Measurements from ENCODE around the gene PDHX.

Gene PDHX

DNA sequence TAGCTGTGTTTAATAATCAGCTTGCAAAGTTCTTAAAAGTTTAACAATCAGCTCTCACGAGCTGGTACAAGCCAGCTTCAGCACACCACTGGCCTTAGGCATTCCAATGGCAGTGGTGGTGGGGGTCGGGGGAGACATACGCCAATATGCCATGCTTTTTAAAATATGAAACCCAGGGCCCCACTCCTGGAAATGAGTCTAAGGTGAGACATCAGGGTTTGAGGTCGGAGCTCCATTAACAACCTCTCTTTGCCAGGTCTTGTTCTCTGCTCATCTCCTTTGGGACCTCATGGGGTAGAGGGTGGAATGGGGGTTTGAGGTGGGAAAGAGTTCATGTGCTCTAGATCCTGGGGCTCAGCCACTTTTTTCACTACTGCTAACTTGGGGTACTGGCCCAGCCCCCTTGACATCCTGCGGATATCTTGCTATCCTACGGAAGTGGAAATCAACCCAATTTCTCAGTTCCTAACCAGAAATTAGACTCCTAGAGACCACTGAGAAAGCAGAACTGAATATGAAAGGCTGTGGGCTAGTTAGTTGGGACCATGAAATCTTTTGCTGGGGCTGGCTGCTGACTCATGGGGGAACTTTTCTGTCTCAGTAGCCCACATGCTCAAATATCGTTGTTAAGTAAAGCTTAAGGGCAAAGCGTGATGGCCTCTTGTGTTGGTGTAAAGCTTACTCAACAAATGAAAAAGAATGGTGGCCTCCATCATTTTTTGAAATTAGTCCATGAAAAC lies 90.1 kb downstream of the PDHX start:
- ATAC-seq (peak; percentile 91), DNase-seq (peak; percentile 53)
- Mint-ChIP-seq H3K27me3 (peaks cover 3% of the 10 kb centered on the region), H3K4me1 (peaks cover 71% of the 10 kb centered on the region), H3K27ac (peak overlapping the region; percentile 65), H3K4me3 (peak overlapping the region; percentile 9), H3K9me3 (no peaks in the 10 kb centered on the region), H3K36me3 (ENCODE audit: low read depth) (no peaks in the 10 kb centered on the region)

DNA sequence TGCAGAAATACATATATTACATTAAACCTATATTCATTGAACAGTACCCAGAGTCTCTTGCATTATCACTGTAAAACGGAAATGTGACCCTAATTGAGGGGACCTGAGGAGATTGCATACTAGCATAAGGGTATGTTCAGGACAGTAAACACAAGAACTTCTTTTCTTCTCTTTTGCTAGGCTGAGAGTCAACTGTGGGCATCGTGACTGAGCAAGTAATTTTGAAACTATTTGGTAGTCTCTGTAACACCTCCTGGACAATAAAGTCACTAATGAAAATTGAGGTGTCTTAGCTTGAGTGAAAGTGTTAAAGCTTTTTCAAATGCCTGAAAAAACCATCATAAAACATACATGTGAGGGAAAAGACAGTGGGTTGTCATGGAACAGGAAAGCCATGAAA lies 90.9 kb downstream of the PDHX start:
- no peaks in the 10 kb centered on the region for H3K9me3 Mint-ChIP-seq
- H3K4me1 Mint-ChIP-seq = peaks cover 78% of the 10 kb centered on the region
- H3K36me3 Mint-ChIP-seq (ENCODE audit: low read depth) = no peaks in the 10 kb centered on the region
- no peak for DNase-seq
- peaks cover 3% of the 10 kb centered on the region for H3K27me3 Mint-ChIP-seq
- ATAC-seq = no peak
- peak overlapping the region; percentile 72 for H3K27ac Mint-ChIP-seq
- H3K4me3 Mint-ChIP-seq = no peak overlapping the region

DNA sequence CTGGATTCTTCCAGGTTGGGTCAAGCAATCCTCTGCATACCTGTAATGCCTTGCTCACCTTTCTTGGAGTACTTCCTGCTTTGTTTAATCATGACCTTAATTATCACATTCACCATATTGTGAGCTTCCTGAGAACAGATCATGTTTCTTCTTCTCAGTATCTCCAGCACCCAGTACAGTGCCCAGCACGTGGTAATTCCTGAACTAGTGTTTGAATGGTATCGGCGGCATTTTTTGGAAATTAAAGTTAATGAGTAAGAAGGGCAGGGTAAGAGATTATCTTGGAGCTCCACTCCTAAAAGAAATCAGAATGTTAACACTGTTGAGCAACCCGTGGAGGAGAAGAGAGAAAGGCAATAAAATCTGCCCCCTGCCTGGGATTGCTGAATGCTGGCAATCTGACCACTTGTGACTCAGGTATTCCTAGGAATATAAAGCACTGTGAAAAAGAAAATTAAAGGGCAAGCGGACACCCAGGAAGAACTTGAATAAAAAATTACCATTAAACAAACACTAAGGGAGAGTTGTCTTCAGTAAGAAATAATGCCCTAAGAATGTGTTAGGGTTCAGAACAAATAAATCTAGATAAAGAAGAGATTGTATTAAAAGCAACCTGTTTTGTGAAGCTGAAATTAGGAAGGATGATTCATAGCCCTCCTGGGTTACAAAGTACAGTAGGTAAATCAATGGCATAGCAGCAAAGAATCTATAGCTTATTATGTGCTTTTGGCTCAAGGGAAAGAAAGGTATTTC lies 92.9 kb downstream of the PDHX start:
- no peak overlapping the region for H3K4me3 Mint-ChIP-seq
- no peak overlapping the region for H3K27ac Mint-ChIP-seq
- H3K4me1 Mint-ChIP-seq = peaks cover 82% of the 10 kb centered on the region
- no peak for DNase-seq
- H3K9me3 Mint-ChIP-seq = no peaks in the 10 kb centered on the region
- H3K36me3 Mint-ChIP-seq (ENCODE audit: low read depth) = no peaks in the 10 kb centered on the region
- H3K27me3 Mint-ChIP-seq = peaks cover 3% of the 10 kb centered on the region
- ATAC-seq = no peak

DNA sequence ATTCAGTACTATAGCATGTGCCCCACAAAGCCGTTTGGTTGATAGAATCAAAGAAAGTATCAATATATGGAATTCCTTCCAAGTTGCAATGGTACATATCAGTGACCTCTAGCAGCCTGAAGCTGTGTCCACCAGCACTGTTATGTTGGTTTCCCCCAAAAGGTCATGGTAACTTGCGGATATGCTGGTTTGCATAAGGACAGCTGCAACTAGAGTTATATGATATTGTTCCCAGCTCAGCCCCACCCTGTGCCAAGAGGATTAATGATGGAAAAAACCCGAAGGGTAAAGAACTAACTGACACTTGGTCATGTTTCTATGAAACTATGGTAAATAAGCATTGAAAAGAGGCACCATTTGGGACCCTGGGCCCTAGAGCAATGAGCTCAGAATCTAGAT lies 93.5 kb downstream of the PDHX start:
- Mint-ChIP-seq H3K9me3 (no peaks in the 10 kb centered on the region), H3K27me3 (peaks cover under 1% of the 10 kb centered on the region), H3K4me1 (peaks cover 80% of the 10 kb centered on the region), H3K36me3 (ENCODE audit: low read depth) (no peaks in the 10 kb centered on the region), H3K4me3 (no peak overlapping the region), H3K27ac (no peak overlapping the region)
- no peak for ATAC-seq
- DNase-seq = no peak

DNA sequence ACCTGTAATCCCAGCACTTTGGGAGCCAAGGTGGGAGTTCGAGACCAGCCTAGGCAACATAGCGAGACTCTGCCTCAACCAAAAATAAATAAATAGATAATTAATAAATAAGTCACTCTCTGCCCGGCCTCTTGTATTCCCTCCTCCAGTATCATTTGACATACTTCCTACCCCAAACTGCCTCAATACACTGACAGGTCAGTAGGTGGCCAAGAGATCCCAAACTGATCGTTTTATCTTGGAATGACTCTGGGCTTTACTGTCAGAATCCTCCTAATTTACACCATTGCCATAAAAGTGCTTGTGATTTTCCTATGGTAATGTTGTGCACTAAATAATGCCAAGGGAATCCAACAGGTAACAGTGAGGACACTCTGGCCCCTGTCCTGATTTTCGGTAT lies 94.2 kb downstream of the PDHX start:
- Mint-ChIP-seq H3K4me1 (peaks cover 82% of the 10 kb centered on the region), H3K27me3 (no peaks in the 10 kb centered on the region), H3K36me3 (ENCODE audit: low read depth) (no peaks in the 10 kb centered on the region), H3K27ac (no peak overlapping the region), H3K9me3 (no peaks in the 10 kb centered on the region), H3K4me3 (no peak overlapping the region)
- DNase-seq = no peak
- no peak for ATAC-seq

DNA sequence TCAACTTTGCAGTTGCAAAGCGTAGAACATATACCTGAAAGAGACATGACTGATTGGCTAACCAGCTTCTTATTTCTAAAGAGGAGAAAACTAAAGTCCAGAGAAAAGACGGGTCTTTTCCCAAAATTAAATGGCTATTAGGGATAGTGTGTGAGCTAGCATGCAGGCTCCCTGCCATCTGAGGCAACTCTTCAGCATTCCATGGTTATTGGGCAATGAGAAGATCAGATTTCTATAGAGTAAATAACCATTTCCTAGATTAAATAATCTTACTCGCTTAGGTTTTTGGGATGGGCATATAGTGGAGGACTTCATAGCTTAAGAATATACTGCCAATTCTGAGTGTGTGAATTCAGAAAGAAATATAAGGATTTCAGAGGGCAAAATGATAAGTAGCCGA lies 95.0 kb downstream of the PDHX start:
- Mint-ChIP-seq H3K27me3 (no peaks in the 10 kb centered on the region), H3K36me3 (ENCODE audit: low read depth) (no peaks in the 10 kb centered on the region), H3K4me3 (no peak overlapping the region), H3K9me3 (no peaks in the 10 kb centered on the region), H3K27ac (no peak overlapping the region), H3K4me1 (peaks cover 76% of the 10 kb centered on the region)
- DNase-seq = no peak
- ATAC-seq = no peak

DNA sequence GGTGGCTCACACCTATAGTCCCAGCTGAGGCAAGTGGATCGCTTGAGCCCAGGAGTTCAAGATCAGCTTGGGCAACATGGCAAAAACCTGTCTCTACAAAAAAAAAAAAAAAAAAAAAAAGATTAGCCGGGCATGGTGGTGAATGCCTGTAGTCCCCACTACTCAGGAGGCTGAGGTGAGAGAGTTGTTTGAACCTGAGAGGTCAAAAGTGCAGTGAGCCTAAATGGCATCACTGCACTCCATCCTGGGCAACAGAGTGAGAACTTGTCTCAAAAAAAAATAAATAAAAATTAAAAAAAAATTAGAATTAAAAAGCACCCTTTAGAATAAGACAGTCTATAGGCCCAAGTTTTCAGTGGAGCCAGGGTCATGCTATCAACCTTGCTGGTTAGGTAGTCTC lies 95.5 kb downstream of the PDHX start:
- Mint-ChIP-seq H3K4me3 (no peak overlapping the region), H3K4me1 (peaks cover 71% of the 10 kb centered on the region), H3K27ac (peak overlapping the region; percentile 79), H3K9me3 (no peaks in the 10 kb centered on the region), H3K36me3 (ENCODE audit: low read depth) (no peaks in the 10 kb centered on the region), H3K27me3 (no peaks in the 10 kb centered on the region)
- ATAC-seq = no peak
- no peak for DNase-seq

DNA sequence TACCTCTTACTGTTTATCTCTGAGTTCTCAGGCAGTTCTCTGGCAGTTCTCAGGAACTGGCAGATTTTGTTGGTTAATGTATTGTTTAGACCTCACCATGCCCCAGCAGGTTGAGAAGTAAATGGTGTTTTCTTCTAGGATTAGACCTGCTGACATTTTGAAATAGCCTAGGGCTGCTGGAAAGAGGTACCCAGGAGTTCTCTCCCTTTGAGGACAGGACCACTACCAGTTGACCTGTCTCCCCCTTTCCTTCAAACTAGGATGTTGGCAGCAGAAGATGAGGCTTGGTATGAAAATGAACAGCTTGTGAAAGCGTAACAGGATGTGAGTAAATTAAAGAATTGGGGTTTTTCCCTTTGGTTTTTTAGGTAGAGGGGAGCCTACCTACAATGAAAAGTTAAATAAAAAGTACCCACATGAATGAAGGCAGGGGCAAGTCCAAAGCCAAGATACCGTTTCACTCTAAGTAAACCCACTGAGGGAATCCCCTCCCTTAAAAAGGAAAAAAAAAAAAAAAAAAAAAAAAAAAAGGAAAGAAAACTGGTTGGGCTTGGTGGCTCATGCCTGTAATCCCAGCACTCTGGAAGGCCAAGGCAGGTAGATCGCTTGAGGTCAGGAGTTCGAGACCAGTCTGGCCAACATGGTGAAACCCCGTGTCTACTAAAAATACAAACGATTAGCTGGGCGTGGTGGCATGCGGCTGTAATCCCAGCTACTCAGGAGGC lies 96.2 kb downstream of the PDHX start:
- H3K9me3 Mint-ChIP-seq = no peaks in the 10 kb centered on the region
- H3K4me1 Mint-ChIP-seq = peaks cover 64% of the 10 kb centered on the region
- no peaks in the 10 kb centered on the region for H3K27me3 Mint-ChIP-seq
- DNase-seq (no peak), ATAC-seq (peak; percentile 84)
- peak overlapping the region; percentile 16 for H3K4me3 Mint-ChIP-seq
- H3K36me3 Mint-ChIP-seq (ENCODE audit: low read depth) = no peaks in the 10 kb centered on the region
- H3K27ac Mint-ChIP-seq = peak overlapping the region; percentile 79

DNA sequence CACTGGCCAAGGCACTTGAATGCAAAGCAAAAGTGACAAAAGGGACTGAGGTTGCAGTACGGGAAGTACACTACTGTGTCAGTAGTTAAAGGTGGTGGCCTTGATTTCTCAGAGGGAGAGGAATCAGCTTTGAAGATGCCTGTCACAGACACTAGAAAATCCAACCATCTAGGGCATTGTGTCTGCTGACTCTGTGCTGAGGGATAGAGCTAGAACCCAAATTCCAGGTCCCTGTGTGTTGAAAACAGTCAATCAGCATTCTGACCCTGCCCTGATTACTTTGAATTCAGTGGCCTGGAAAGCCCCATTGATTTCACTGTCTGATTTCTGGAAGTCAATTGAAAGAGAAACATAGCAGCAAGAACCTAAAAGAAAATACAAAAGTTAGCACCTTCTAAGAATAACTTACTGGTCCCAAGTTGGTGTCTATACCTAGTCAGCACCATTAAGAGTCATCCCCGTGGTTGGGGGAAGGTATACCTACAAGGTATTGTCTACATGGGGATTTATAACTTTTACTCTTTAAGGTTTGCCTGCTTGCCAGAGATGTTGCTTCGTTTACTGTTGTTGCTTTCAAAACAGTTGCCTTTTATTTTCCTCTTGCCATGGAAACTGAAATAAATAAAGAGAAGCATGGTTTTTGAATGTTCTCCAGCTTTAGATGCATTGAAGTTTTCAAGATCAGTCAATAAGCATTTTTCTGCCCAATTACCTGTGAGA lies 97.3 kb downstream of the PDHX start:
- H3K36me3 Mint-ChIP-seq (ENCODE audit: low read depth) = no peaks in the 10 kb centered on the region
- peaks cover 56% of the 10 kb centered on the region for H3K4me1 Mint-ChIP-seq
- DNase-seq (no peak), ATAC-seq (peak; percentile 62)
- no peaks in the 10 kb centered on the region for H3K27me3 Mint-ChIP-seq
- peak overlapping the region; percentile 37 for H3K4me3 Mint-ChIP-seq
- H3K9me3 Mint-ChIP-seq = no peaks in the 10 kb centered on the region
- peak overlapping the region; percentile 79 for H3K27ac Mint-ChIP-seq

DNA sequence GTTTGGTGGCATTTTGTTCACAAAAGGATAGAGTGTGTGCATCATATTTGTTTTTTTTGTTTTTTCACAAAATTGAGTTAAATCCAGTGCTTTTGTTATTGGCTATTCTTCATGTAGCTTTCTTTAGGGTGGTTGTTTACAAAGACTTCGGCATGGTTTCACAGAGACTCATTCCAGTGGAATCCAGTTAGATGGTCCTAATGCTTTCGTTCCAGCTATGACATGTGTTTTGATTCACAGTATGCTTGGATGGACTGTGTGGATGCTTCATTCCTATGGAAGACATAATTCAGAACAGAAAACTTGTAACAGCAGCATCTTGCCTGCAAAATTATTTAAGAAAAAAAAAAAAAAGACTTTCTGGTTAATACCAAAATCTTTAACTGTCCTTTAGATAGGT lies 97.9 kb downstream of the PDHX start:
- DNase-seq (no peak), ATAC-seq (no peak)
- H3K27me3 Mint-ChIP-seq = no peaks in the 10 kb centered on the region
- no peaks in the 10 kb centered on the region for H3K36me3 Mint-ChIP-seq (ENCODE audit: low read depth)
- H3K9me3 Mint-ChIP-seq = no peaks in the 10 kb centered on the region
- H3K4me1 Mint-ChIP-seq = peaks cover 51% of the 10 kb centered on the region
- no peak overlapping the region for H3K4me3 Mint-ChIP-seq
- H3K27ac Mint-ChIP-seq = peak overlapping the region; percentile 79

DNA sequence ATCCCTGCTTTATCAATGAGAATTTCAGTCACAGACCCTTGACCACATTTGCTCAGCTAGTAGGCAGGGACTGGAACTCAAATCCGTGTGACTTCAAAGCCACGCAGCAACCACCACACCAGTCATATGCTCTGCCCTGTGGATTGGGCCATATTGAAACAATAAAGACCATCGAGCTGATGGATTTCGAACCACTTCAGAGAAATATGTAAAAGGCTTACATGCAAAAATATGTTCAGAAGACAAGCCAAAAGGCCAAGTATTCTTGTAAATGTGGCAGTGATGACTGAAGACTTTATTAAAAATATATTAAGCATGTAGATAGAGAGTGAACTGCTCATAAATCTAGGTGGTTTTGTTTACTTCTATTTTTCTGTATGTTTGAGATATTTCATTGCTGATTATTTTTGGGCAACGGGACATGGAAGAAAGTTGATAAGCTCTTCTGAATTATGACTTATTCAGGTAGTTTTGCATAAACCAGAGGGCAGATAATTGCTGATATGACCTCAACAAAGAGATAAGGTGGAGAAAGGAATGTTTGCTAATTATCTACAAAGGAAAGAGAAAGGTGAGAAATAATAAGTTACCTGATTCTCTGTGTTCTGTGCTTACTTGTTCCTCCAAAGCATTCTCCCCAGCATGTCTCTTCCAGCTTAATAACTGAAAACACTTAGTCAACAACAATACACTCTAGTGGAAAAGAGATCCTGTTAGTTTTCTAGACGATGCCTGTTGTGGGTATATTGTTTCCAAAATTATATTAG lies 99.4 kb downstream of the PDHX start:
- no peak overlapping the region for H3K27ac Mint-ChIP-seq

DNA sequence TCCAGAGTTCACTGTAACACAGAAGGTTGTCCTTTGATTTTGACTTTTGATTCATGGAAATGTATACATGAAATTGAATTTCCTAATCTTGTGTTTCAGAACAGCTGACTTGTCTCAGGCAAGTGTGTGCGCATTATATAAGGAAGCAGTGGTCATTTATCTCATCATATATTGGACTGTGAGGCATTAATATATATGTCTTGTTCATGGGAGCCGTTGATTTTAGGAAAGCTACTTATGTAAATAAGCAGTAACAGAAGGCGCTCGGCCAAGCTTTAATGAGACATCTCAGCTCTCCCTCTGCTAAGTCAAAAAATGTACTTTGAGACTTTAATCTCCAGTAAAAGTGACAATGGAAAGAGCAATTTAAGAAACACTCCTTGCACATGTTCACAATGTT lies 100.5 kb downstream of the PDHX start:
- Mint-ChIP-seq H3K9me3 (no peaks in the 10 kb centered on the region), H3K27me3 (peaks cover 1% of the 10 kb centered on the region), H3K4me1 (peaks cover 32% of the 10 kb centered on the region), H3K4me3 (no peak overlapping the region), H3K27ac (no peak overlapping the region), H3K36me3 (ENCODE audit: low read depth) (no peaks in the 10 kb centered on the region)
- DNase-seq (no peak), ATAC-seq (no peak)

More for the DNA sequence above, 99.4 kb downstream of the PDHX start:
- Mint-ChIP-seq H3K36me3 (ENCODE audit: low read depth) (no peaks in the 10 kb centered on the region), H3K9me3 (no peaks in the 10 kb centered on the region), H3K27me3 (peaks cover under 1% of the 10 kb centered on the region), H3K4me1 (peaks cover 42% of the 10 kb centered on the region), H3K4me3 (no peak overlapping the region)
- no peak for DNase-seq
- ATAC-seq = no peak

DNA sequence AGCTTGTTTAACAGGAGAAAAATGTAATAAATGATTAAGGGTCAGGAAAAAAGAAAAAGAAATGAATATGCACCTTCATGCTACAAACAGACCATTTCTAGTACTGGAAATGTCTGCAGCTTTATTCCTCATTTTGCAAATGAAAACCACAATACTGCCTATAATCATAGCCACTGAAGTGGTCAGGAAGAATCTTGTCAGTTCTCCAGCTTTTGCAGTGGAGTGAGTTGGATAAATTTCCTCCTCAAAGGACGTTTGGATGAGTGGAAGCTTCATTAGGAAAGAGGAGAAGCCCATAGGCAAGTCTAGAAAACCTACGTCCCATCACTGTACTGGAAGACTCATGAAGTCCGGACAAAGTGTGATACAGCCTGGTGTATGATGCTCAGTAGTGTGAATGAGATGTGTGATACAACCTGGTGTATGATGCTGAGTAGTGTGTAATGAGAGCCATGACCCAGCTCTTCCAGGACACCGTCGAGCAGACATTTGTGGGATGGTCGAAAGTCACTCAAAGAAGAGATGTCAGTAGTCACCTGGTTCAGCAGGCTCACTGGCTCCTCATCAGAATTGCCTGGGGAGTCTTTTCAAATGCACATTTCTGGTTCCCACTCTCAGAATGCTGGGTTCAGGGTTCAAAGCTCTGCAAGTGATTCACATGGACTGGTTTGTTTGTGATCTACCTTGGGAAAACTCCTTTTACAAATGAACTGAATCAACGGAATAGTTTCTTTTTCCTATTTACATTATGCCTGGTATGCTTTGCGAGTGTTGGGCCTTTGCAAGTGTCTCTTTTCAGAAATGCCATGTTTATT lies 101.3 kb downstream of the PDHX start:
- Mint-ChIP-seq H3K9me3 (no peaks in the 10 kb centered on the region), H3K27ac (no peak overlapping the region), H3K36me3 (ENCODE audit: low read depth) (no peaks in the 10 kb centered on the region), H3K4me1 (peaks cover 24% of the 10 kb centered on the region), H3K4me3 (no peak overlapping the region), H3K27me3 (peaks cover 1% of the 10 kb centered on the region)
- DNase-seq = no peak
- ATAC-seq = no peak
